NCI-H1092 treated with DMSO at 0.1 percent for 48 hours (cell line): ENCODE data around the gene HOXA1.

Experiments used
- DNase-seq: peaks from one replicate; lab custom pipeline; 2025; lab: John Stamatoyannopoulos, UW

The HOXA1 gene

GRCh38 chr7:27095897-27096767 lies at the start of gene HOXA1:
Gene HOXA1 (minus strand): TSS chr7:27096000. CDS start chr7:27095912, 88 bp downstream.
- peak; percentile 86 for DNase-seq

DNA sequence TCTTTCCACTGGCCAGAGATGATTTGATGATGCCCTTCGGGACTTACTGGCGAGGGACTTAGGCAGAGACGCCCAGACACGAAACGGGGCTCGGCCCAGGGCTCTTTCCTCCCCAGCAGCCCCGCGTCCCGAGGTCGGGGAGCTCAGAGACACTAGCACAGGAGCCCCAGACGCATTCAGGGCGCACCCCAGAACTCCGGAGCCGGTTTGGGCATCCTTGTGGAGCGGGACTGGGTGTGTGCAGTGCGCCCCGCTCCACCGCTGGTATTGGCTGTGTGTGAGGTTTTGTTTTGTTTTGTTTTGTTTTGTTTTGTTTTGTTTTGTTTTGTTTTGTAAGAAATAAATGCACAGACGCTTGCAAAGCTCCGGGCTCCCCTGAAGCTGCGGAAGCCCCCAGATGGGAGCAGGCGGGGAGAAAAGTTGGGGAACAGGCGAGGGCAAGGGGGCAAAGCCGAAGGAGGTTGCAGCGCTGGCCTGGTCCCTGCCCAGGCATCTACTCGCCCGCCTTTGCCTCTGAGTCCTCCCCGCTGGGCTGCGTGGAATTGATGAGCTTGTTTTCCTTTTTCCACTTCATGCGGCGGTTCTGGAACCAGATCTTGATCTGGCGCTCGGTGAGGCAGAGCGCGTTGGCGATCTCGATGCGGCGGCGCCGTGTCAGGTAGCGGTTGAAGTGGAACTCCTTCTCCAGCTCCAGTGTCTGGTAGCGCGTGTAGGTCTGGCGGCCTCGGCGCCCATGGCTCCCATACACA lies 49.5 kb upstream of the HOXA1 start:
- DNase-seq, result no peak

DNA sequence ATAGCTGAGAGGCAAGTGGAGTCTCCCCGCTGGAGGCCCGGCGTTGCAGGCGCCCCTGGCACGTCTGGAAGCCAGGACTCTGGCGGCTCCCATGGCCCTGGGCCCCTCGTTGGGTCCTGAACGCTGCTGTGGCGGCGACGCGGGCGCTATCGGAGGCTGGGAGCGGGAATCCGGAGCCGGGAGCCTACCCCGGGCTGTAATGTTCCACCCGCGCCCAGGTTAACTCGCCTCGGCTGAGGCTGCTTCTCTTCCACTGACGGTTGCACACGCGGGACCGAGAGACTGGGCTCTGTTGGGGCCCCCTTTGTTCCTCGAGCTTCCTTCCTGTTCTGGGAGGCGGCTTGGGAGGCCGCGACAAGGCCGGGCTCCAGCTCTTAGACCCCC lies 49.0 kb upstream of the HOXA1 start:
- no peak for DNase-seq

DNA sequence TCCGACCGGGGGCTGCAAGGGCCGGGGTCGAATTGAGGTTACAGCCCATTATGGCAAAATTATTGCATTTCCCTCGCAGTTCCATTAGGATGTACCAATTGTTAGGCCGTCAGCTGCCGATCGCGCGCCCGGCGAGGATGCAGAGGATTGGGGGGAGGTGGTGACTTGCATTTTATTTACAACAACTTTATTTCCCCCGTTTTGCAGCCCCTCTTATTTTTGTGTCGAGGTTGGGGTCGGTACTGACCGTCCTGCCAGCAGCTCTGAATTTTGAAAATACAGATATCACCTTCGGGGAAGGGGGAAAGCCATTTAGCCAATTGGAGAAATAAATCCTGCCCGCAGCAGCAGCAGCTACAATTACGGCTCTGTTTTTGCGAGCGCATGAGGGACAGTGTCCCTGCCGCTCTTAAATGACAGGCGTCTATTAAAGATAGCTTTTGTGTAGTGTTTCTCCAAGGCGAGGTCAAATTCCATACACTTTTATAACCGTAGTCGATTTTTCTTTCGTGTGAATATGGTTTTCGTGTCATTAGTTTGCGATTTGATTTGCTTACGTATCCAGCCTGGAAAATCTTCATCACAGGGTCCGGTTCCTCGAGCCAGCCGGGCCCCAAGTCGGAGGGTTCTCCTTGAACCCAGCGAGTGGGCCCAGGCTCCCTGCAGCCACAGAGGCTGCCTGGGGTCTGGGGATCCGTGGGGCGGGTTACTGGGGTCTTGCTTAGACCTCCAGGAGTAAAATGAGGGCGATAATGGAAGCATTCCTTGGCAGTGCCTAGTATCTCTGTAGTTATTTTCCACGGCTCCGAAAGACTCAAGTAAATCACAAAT lies 48.4 kb upstream of the HOXA1 start:
- DNase-seq, result no peak

GRCh38 chr7:27143023-27143949 lies 47.5 kb upstream of the HOXA1 start, which contains the start of gene HOXA5:
Gene HOXA5 (minus strand): TSS chr7:27143681. CDS start chr7:27143607, 74 bp downstream.
- DNase-seq, result peak; percentile 90

DNA sequence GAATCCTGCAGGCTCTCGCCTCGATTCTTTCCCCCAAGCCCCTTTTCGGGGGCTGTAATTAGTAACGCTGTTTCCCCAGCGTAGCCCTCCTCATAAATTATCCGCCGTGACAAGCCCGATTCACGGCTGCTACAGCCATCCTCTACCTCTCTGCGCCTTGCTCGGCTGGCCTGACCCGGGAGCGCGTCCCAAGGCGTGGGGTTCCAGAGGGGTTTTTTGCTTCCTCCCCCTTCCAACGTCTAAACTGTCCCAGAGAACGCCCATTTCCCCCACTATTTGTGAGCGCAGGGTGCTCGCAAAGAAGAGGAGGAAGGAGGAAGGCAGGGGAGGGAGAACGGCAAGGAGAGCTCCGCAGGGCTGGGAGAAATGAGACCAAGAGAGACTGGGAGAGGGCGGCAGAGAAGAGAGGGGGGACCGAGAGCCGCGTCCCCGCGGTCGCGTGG lies 46.8 kb upstream of the HOXA1 start:
- no peak for DNase-seq

DNA sequence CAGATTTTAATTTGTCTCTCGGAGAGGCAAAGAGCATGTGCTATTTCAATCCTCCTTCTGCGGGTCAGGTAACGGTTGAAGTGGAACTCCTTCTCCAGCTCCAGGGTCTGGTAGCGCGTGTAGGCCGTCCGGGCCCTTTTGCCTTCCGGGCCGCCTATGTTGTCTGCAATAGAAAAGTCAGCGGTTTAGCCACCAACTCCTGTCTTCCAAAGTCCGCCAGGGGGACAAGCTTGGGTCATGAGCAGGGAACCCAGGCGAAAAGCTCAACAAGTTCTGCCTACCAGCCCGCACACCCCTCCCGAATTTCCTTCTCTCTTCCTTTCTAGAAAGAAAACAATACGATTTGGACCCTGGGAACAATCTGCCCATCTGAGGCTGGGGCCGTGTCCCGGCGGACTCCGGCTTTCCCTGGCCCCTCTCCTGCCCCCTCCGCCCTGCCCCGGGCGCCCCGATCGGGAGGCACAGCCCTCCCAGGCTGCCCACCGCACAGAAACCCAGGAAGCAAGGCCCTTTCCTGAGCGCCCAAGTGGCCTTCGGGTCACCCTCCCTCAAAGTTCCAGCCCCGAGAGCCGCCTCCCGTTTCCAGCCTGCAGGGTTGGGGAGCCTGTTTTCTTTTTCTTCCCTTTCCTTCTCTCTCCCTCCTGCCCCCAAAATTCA lies 46.3 kb upstream of the HOXA1 start:
- DNase-seq, result no peak

GRCh38 chr7:27141137-27141922 lies 45.5 kb upstream of the HOXA1 start:
- DNase-seq, result no peak

DNA sequence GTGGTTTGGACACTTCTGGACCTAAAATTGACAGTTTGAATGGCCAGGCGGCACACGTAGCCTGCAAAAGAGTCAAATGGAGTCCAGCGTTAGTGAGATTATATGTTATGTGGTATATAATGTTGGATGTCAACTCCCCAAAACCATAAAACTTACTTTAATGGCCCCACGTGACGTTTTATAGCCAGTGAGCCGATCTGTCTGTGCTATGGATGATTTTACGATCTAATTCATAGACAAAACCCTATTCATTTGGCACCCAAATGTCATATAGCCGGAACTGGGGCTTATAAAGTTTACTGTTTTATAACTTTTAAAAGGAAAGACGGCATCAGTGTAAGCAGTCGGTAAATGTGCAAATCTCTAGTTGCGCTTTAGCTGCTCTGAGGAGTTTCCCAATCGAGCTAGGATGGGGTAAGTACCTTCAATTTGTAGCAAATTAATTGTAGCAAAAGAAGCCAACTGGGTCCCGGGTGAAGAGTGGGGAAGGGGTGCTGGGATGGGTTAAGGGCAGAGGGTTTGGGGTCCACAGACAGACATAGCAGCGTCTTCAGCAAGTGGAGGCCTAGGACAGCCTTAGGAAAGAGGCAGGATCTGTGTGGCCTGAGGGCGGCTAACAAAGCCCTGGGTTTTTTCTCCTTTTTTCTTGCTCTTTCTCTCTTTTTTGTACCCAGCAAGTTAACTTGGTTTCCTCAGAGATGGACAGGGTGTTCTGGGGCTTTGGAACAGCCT lies 44.5 kb upstream of the HOXA1 start:
- no peak for DNase-seq

DNA sequence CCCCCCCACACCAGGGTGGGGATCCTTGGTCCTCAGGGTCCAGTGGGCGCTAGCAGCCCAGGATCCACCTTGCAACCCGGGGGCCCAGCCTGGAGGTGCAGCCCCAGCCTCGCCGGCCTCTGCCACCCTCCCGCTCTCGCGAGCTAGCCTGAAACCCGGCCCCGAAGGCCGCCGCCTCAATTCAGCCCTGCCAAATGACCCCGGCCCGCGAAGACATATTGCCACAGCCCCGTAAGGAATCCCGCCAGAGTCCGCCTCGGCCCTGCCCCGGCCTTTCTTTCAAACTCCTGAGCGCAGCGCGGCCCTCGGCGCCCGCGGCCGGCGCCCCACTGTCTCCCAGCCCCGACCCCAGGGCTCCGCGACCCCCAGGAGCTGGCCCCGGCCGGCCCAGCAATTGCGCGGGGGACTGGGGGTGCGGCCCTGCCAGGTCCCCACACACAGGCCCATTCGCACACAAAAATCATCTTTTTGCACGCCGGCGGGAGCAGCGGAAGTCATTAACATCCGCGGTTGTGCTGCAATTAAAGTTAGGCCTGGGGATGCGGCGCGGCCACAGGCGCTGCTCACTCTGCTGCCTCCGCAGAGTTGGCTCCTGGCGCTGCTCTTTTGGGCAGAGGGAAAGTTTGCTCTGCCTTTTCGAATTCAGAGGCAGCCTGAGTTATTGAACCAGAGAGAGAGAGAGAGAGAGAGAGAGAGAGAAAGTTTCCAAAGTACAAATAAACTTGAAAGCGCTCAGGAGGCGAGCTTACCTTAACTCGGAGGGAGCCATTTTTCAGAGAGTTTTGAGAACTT lies 43.7 kb upstream of the HOXA1 start:
- DNase-seq, result no peak

GRCh38 chr7:27138985-27139333 lies 43.2 kb upstream of the HOXA1 start:
- no peak for DNase-seq

DNA sequence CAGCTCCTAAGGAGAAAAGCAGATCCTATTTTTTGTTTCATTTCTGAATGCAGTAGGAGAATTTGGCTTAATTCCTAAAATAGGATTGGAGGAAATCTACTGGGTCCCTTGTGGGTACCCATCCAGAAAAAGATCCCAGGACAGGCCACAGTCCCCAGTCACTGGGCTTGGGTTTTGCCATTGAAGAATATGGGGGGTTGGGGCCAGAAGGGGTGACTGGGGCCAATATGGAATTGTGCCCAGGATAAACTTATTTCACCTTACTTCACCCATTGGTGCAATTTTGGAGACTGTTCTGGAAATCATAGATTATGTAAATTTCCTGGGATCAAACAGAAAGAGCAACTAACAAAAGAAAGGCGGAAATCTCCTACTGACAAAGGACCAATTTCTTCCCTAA lies 42.7 kb upstream of the HOXA1 start:
- no peak for DNase-seq

DNA sequence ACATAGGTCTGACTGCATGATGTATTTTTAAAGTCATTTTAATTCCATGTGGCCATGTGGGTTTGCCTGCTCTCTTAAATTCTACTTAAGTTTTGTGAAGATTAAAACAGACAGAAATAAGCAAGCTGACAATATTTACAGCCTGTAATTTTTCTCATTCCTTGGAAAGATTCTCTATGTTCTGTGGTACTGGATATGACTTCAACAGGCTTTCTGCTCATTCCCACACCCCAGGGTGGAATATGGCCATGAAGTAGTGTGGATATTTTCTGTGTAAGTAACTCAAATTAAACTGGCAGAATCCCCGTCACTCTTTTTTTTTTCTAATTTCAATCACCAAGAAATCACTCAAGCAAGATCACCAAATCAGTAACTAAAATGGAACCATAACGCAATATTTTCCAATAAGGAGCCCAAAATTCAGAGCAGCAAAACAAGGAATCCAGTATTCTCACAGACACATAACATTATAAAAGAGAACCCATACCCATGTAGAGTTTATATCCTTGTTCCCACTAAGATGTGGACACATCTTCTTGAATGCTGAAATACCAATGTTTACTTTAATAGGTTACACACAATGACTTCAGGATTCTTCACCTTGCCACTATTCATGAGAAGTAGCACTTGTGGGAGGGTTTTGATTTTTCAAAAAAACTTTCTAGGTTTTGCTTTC lies 42.0 kb upstream of the HOXA1 start:
- no peak for DNase-seq

DNA sequence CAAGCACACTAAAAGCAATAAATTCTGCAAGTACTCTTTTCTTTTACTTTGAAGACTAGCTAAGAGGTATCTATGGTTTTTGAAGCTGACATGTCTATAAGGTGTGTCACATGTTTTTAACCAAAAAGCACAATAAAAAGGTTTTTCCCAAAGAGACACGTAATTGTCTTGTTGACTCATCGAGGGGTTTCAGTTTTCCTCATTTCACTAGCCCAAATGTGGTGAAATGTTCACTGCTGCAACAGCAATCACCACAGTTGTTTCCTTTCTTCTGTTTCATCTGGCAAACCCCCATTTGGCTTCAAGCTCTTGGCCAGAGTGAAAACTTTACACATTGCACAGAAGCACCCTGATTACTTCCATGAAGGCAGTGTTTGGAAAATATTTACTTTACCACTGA lies 38.6 kb upstream of the HOXA1 start:
- DNase-seq, result no peak

DNA sequence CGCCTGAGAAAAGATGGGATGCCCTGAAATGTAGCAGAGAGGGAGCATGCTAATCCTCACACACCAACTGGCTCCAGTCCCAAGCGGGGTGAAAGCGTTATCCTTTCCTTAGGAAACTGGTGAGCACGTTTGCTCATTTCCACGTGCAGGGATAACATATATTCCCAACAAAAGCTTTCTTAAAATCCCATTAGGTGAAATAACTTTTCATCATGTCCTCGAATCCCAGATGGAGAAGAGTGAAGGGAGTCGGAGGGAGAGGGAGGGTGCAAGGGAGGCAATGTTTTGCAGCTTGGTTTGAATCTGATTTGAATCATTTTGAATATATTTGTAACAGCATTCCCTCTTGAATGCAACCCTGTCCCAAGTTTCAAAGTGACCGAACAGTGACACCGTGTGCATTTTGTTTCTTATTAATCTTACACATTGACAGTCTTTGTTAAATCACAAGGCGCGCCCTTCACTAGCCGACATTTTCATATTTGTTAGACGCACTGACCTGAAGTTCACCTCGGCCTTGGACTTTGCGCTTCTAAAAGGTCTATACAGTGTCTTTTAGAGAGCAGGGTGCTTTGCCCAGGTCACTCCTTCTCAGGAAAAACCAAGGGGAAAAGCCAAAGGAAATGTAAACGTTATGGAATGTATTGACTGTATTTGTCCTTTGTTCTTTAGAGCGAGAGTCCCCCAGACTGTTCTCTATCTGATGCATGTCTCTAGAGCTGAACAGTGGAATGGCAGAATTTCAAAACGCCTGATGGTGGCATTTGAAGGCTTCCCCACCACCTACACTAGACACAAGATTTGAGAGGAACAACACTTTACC lies 37.8 kb upstream of the HOXA1 start:
- DNase-seq, result no peak

DNA sequence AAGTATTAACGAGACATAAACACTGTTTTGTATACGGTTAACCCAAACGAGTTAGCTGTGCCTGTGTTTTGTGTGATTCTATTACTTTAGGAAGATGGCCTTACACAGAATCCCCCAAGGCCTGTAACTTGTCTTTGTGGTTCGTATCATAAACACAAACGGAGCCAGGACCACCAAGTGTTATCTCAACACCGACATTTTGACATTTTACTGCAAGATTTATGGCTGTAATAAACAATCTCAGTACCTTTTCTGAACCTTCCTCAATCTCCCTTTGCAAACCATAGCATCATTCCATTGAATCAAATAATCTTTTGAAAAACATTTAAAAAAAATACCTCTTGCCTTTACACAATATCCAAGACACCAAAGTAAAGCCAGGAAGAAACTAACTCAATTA lies 37.2 kb upstream of the HOXA1 start:
- no peak for DNase-seq

DNA sequence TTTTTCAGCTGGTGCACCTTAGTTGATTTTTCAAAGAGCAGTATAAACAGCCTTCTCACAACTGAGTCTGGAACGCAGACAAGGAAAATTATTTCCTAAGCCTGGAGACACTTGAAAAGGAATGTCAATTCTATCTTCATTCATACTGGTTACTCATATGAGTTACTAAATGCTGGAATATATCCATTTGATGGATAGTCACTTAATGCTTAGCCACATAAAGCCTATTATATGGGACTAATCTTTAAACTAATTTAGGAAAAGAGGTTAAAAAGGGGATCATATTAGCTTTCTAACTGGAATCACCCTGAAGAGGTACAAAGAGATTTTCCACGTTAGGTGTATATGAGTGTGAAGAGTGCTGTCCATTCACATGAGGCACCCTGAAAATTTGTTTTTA lies 36.4 kb upstream of the HOXA1 start:
- no peak for DNase-seq
